ENCODE measurements around the gene LRRC32. TPM values are rescaled to one million over a fixed set of nuclear protein-coding genes. Genes with fewer than 3 reads are reported as not detected.

The LRRC32 gene
- total and polyA plus RNA-seq, 2 experiments from 2014 or later: 0.42 to 0.58 TPM

DNA sequence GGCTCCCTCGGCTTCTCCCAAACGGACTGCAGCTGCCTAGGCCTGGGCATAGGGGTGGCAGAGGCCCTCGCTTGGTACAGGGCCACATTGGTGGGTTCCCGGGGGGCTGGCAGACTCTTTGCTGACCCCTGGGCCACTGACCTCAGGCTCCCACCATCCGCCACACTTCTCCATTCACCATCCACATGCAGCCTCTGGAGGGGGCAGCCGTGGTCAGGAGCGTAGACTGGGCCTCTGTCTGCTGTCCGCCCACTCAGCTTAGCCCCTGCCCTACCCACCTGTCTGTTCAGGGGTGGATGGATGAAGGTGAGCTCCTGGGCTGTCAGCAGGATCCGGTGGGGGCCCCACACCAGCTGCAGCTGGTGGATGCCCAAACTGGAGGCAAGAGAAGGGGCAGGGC lies 45.7 kb upstream of the LRRC32 start:
- Histone ChIP-seq H3K4me2 (no peak overlapping the region), H3K9me2 (ENCODE audit: insufficient read depth) (no peaks in the 10 kb centered on the region), H4K20me1 (replicated peaks; ENCODE audit: insufficient read depth) (no peaks in the 10 kb centered on the region), H3K4me1 (ENCODE audit: insufficient read depth) (no peaks in the 10 kb centered on the region), H3K79me2 (replicated peaks; ENCODE audit: insufficient read depth) (no peaks in the 10 kb centered on the region), H3F3A (replicated peaks; ENCODE audit: low read depth) (no peaks in the 10 kb centered on the region), H3K36me3 (ENCODE audit: insufficient read depth) (no peaks in the 10 kb centered on the region), H2AFZ (no peak overlapping the region), H3K27me3 (ENCODE audit: insufficient read depth) (no peaks in the 10 kb centered on the region), H3K27ac (ENCODE audit: low read depth) (no peak overlapping the region), H3K4me3 (no peak overlapping the region)
- TF ChIP-seq, protein P1, sequence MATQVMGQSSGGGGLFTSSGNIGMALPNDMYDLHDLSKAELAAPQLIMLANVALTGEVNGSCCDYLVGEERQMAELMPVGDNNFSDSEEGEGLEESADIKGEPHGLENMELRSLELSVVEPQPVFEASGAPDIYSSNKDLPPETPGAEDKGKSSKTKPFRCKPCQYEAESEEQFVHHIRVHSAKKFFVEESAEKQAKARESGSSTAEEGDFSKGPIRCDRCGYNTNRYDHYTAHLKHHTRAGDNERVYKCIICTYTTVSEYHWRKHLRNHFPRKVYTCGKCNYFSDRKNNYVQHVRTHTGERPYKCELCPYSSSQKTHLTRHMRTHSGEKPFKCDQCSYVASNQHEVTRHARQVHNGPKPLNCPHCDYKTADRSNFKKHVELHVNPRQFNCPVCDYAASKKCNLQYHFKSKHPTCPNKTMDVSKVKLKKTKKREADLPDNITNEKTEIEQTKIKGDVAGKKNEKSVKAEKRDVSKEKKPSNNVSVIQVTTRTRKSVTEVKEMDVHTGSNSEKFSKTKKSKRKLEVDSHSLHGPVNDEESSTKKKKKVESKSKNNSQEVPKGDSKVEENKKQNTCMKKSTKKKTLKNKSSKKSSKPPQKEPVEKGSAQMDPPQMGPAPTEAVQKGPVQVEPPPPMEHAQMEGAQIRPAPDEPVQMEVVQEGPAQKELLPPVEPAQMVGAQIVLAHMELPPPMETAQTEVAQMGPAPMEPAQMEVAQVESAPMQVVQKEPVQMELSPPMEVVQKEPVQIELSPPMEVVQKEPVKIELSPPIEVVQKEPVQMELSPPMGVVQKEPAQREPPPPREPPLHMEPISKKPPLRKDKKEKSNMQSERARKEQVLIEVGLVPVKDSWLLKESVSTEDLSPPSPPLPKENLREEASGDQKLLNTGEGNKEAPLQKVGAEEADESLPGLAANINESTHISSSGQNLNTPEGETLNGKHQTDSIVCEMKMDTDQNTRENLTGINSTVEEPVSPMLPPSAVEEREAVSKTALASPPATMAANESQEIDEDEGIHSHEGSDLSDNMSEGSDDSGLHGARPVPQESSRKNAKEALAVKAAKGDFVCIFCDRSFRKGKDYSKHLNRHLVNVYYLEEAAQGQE (IDR thresholded peaks at IDR 0.05; ENCODE audit: unreplicated experiment): no peak
- no peak for TF ChIP-seq STAT1 (IDR thresholded peaks at IDR 0.05; ENCODE audit: unreplicated experiment)
- Mint-ChIP-seq H3K27ac (no peak overlapping the region), H3K27me3 (ENCODE audit: insufficient read depth, low read depth, poor library complexity) (peaks cover 5% of the 10 kb centered on the region), H3K4me1 (no peaks in the 10 kb centered on the region), H3K36me3 (ENCODE audit: low read depth) (no peaks in the 10 kb centered on the region), H3K9me3 (no peaks in the 10 kb centered on the region), H3K4me3 (no peak overlapping the region)
- DNase-seq (ENCODE audit: low spot score) (no peak), ATAC-seq (no peak)

DNA sequence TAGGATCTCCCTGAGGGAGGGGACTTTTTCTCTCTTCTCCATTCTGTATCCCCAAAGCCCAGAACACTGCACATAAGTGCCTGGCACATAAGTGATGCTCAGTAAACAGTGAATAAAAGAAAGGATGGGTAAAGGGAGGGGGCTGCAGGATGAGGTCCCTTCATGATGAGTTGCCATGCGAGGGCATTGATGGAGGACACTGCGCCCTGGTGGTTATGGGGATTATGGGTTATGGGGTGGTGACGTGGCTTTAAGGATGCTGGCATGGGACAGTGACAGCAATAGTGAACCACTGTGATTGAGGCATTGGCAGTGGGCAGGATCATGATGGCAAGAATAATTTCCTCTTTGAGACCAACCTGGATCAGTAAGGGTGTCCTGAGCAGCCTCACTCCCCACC lies 43.9 kb upstream of the LRRC32 start:
- H3K9me3 Mint-ChIP-seq: no peaks in the 10 kb centered on the region
- Histone ChIP-seq H3F3A (replicated peaks; ENCODE audit: low read depth) (no peaks in the 10 kb centered on the region), H4K20me1 (replicated peaks; ENCODE audit: insufficient read depth) (no peaks in the 10 kb centered on the region), H3K4me2 (no peak overlapping the region), H3K27me3 (ENCODE audit: insufficient read depth) (no peaks in the 10 kb centered on the region), H3K9me2 (ENCODE audit: insufficient read depth) (no peaks in the 10 kb centered on the region), H2AFZ (no peak overlapping the region), H3K27ac (ENCODE audit: low read depth) (no peak overlapping the region), H3K79me2 (replicated peaks; ENCODE audit: insufficient read depth) (no peaks in the 10 kb centered on the region), H3K4me3 (no peak overlapping the region), H3K4me1 (ENCODE audit: insufficient read depth) (no peaks in the 10 kb centered on the region), H3K36me3 (ENCODE audit: insufficient read depth) (no peaks in the 10 kb centered on the region)
- ATAC-seq (no peak), DNase-seq (ENCODE audit: low spot score) (no peak)
- H3K4me1 Mint-ChIP-seq: no peaks in the 10 kb centered on the region
- TF ChIP-seq EZH2phosphoT487 (IDR thresholded peaks at IDR 0.05; ENCODE audit: unreplicated experiment): no peak
- TF ChIP-seq, protein P2, sequence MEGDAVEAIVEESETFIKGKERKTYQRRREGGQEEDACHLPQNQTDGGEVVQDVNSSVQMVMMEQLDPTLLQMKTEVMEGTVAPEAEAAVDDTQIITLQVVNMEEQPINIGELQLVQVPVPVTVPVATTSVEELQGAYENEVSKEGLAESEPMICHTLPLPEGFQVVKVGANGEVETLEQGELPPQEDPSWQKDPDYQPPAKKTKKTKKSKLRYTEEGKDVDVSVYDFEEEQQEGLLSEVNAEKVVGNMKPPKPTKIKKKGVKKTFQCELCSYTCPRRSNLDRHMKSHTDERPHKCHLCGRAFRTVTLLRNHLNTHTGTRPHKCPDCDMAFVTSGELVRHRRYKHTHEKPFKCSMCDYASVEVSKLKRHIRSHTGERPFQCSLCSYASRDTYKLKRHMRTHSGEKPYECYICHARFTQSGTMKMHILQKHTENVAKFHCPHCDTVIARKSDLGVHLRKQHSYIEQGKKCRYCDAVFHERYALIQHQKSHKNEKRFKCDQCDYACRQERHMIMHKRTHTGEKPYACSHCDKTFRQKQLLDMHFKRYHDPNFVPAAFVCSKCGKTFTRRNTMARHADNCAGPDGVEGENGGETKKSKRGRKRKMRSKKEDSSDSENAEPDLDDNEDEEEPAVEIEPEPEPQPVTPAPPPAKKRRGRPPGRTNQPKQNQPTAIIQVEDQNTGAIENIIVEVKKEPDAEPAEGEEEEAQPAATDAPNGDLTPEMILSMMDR (conservative IDR thresholded peaks at IDR 0.05; ENCODE audit: low read depth in 2 of 2): peak; percentile 35 to 61
- H3K27me3 Mint-ChIP-seq (ENCODE audit: insufficient read depth, low read depth, poor library complexity): peaks cover 9% of the 10 kb centered on the region
- no peak overlapping the region for H3K4me3 Mint-ChIP-seq
- H3K36me3 Mint-ChIP-seq (ENCODE audit: low read depth): no peaks in the 10 kb centered on the region
- H3K27ac Mint-ChIP-seq: no peak overlapping the region

- Histone ChIP-seq H3K79me2 (replicated peaks; ENCODE audit: insufficient read depth) (no peaks in the 10 kb centered on the region), H3K27me3 (ENCODE audit: insufficient read depth) (no peaks in the 10 kb centered on the region), H3K9me2 (ENCODE audit: insufficient read depth) (no peaks in the 10 kb centered on the region), H3K4me3 (no peak overlapping the region), H2AFZ (no peak overlapping the region), H4K20me1 (replicated peaks; ENCODE audit: insufficient read depth) (no peaks in the 10 kb centered on the region), H3K4me1 (ENCODE audit: insufficient read depth) (no peaks in the 10 kb centered on the region), H3K36me3 (ENCODE audit: insufficient read depth) (no peaks in the 10 kb centered on the region), H3K27ac (ENCODE audit: low read depth) (no peak overlapping the region), H3K4me2 (no peak overlapping the region), H3F3A (replicated peaks; ENCODE audit: low read depth) (no peaks in the 10 kb centered on the region)
- no peaks in the 10 kb centered on the region for H3K4me1 Mint-ChIP-seq
- H3K9me3 Mint-ChIP-seq: no peaks in the 10 kb centered on the region
- no peak overlapping the region for H3K27ac Mint-ChIP-seq
- ATAC-seq (no peak), DNase-seq (ENCODE audit: low spot score) (no peak)
- H3K36me3 Mint-ChIP-seq (ENCODE audit: low read depth): no peaks in the 10 kb centered on the region
- H3K4me3 Mint-ChIP-seq: no peak overlapping the region
- H3K27me3 Mint-ChIP-seq (ENCODE audit: insufficient read depth, low read depth, poor library complexity): peaks cover 9% of the 10 kb centered on the region
- TF ChIP-seq EZH2 (IDR thresholded peaks at IDR 0.05; ENCODE audit: low read depth, unreplicated experiment): no peak
- TF ChIP-seq STAT1 (IDR thresholded peaks at IDR 0.05; ENCODE audit: unreplicated experiment): no peak
- no peak for TF ChIP-seq NANOG (IDR thresholded peaks at IDR 0.05; ENCODE audit: borderline replicate concordance)
- TF ChIP-seq, protein P1 (IDR thresholded peaks at IDR 0.05; ENCODE audit: unreplicated experiment): no peak
- TF ChIP-seq ETS1 (IDR thresholded peaks at IDR 0.05): no peak
Observed at GRCh38 chr11:76713499-76713898, 43.0 kb upstream of the LRRC32 start.
